Measurements from ENCODE around the gene ITCH. TPM values are rescaled to one million over a fixed set of nuclear protein-coding genes. Genes with fewer than 3 reads are reported as not detected.

Gene ITCH
- total and polyA plus RNA-seq, 2 of the 8 experiments (the other 6 are each of a cell fraction or from before 2014, with no cell fraction given) = 3.9 to 45.2 TPM

- TF ChIP-seq, protein P1, sequence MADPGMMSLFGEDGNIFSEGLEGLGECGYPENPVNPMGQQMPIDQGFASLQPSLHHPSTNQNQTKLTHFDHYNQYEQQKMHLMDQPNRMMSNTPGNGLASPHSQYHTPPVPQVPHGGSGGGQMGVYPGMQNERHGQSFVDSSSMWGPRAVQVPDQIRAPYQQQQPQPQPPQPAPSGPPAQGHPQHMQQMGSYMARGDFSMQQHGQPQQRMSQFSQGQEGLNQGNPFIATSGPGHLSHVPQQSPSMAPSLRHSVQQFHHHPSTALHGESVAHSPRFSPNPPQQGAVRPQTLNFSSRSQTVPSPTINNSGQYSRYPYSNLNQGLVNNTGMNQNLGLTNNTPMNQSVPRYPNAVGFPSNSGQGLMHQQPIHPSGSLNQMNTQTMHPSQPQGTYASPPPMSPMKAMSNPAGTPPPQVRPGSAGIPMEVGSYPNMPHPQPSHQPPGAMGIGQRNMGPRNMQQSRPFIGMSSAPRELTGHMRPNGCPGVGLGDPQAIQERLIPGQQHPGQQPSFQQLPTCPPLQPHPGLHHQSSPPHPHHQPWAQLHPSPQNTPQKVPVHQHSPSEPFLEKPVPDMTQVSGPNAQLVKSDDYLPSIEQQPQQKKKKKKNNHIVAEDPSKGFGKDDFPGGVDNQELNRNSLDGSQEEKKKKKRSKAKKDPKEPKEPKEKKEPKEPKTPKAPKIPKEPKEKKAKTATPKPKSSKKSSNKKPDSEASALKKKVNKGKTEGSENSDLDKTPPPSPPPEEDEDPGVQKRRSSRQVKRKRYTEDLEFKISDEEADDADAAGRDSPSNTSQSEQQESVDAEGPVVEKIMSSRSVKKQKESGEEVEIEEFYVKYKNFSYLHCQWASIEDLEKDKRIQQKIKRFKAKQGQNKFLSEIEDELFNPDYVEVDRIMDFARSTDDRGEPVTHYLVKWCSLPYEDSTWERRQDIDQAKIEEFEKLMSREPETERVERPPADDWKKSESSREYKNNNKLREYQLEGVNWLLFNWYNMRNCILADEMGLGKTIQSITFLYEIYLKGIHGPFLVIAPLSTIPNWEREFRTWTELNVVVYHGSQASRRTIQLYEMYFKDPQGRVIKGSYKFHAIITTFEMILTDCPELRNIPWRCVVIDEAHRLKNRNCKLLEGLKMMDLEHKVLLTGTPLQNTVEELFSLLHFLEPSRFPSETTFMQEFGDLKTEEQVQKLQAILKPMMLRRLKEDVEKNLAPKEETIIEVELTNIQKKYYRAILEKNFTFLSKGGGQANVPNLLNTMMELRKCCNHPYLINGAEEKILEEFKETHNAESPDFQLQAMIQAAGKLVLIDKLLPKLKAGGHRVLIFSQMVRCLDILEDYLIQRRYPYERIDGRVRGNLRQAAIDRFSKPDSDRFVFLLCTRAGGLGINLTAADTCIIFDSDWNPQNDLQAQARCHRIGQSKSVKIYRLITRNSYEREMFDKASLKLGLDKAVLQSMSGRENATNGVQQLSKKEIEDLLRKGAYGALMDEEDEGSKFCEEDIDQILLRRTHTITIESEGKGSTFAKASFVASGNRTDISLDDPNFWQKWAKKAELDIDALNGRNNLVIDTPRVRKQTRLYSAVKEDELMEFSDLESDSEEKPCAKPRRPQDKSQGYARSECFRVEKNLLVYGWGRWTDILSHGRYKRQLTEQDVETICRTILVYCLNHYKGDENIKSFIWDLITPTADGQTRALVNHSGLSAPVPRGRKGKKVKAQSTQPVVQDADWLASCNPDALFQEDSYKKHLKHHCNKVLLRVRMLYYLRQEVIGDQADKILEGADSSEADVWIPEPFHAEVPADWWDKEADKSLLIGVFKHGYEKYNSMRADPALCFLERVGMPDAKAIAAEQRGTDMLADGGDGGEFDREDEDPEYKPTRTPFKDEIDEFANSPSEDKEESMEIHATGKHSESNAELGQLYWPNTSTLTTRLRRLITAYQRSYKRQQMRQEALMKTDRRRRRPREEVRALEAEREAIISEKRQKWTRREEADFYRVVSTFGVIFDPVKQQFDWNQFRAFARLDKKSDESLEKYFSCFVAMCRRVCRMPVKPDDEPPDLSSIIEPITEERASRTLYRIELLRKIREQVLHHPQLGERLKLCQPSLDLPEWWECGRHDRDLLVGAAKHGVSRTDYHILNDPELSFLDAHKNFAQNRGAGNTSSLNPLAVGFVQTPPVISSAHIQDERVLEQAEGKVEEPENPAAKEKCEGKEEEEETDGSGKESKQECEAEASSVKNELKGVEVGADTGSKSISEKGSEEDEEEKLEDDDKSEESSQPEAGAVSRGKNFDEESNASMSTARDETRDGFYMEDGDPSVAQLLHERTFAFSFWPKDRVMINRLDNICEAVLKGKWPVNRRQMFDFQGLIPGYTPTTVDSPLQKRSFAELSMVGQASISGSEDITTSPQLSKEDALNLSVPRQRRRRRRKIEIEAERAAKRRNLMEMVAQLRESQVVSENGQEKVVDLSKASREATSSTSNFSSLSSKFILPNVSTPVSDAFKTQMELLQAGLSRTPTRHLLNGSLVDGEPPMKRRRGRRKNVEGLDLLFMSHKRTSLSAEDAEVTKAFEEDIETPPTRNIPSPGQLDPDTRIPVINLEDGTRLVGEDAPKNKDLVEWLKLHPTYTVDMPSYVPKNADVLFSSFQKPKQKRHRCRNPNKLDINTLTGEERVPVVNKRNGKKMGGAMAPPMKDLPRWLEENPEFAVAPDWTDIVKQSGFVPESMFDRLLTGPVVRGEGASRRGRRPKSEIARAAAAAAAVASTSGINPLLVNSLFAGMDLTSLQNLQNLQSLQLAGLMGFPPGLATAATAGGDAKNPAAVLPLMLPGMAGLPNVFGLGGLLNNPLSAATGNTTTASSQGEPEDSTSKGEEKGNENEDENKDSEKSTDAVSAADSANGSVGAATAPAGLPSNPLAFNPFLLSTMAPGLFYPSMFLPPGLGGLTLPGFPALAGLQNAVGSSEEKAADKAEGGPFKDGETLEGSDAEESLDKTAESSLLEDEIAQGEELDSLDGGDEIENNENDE (IDR thresholded peaks at IDR 0.05; ENCODE audit: insufficient replicate concordance, low read length) = no peak
- TF ChIP-seq RXRA (IDR thresholded peaks at IDR 0.05; ENCODE audit: insufficient read depth, low read depth, low read length) (no peak), SIN3A (conservative IDR thresholded peaks at IDR 0.05 in 1 of 2, IDR thresholded peaks at IDR 0.05 in 1 of 2; ENCODE audit: low read depth in 1 of 2, low read length in 2 of 2) (no peak), JUND (IDR thresholded peaks at IDR 0.05; ENCODE audit: low read length) (no peak), GTF2F1 (IDR thresholded peaks at IDR 0.05; ENCODE audit: borderline replicate concordance, low read depth, low read length) (no peak), BRCA1 (IDR thresholded peaks at IDR 0.05; ENCODE audit: low read depth, low read length) (no peak), ASH2L (IDR thresholded peaks at IDR 0.05; ENCODE audit: low read length) (no peak), TCF12 (IDR thresholded peaks at IDR 0.05; ENCODE audit: low read depth, low read length) (no peak), SUZ12 (IDR thresholded peaks at IDR 0.05; ENCODE audit: low read length) (no peak)
- TF ChIP-seq, protein P2, sequence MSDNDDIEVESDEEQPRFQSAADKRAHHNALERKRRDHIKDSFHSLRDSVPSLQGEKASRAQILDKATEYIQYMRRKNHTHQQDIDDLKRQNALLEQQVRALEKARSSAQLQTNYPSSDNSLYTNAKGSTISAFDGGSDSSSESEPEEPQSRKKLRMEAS (IDR thresholded peaks at IDR 0.05) = no peak
Measured at GRCh38 chr20:34452281-34452982, 89.4 kb downstream of the ITCH start (continued).
